Stimulated activated CD8-positive, alpha-beta memory T cell treated with anti-CD3 and anti-CD28 coated beads, Interleukin-7, amount 100 ng/mL, for 48 hours (primary cell): Measurements from ENCODE around the gene ACKR3.

Experiments
- DNase-seq, 2 donors: peaks; one replicate each; pipeline ENCODE4 v3.0.0-alpha.2; 2020; ENCODE audit warnings: low read depth in 1 of 2; ENCODE audit errors: extremely low read depth in 1 of 2

ACKR3 gene

DNA sequence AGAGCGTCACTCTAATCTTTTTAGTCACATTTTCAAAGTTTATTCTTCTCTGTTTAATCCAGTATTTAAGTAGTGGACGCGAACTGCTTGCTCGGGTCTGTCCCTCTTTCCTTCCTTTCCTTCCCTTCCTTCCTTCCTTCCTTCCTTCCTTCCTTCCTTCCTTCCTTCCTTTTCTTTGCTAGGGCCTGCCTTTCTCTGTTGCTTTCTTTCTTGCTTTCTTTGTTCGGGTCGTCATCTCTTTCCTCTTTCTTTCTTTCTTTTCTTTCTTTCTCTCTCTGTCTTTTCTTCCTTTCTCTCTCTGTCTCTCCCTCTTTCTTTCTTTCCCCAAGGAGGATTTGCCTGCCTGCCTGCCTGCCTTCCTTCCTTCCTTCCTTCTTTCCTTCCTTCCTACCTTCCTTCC is 3.0 kb upstream of the ACKR3 start:
- DNase-seq = no peak

GRCh38 chr2:236568068-236568921 is 1.3 kb upstream of the ACKR3 start:
- DNase-seq = peak in 1 of 2 donors; percentile 22

- DNase-seq = no peak
Observed at GRCh38 chr2:236568922-236569572, 578 bp upstream of the ACKR3 start.

GRCh38 chr2:236570081-236570868 is 650 bp downstream of the ACKR3 start:
- DNase-seq = no peak

DNA sequence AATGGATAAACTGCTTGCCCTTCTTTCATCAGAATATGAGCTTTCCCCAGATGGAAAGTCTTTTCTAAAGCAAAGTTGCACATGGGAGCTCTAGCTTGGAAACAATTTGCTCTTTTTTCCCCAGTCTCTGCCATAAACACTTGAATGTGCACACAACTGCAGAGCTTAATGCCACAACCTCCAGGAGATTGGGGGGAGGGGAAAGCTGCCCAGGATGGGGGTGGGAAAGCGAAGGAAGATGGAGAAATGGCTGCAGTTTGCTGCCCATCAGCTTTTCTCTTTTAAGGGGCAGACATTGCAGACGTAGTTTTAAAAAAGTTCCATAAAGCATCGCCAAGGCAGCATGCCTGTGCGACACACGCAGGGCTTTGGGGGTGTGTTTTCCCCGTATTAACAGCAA is 1.5 kb downstream of the ACKR3 start:
- DNase-seq = no peak

- no peak for DNase-seq
Observed at GRCh38 chr2:236572482-236572881, 2.9 kb downstream of the ACKR3 start.

GRCh38 chr2:236573066-236573929 is 3.7 kb downstream of the ACKR3 start:
- no peak for DNase-seq

DNA sequence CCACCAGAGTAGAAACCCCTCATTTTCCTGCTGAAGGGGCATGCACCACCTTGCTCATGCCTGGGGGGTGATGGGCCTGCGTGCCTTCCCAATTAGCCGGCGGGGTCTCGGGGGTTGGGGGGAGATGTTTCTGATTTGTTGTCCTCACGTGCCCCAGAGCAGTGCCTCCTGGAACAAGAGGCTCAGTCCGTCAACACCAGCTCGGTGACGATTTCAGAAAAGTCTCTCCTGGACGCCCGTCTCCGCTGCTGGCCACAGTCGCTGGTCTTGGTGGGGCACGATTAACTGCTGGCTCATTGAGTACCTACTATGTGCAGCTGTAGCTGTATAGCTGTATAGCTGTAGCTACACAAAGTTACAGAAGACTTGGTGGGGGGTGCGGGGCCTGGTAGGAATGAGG is 4.4 kb downstream of the ACKR3 start:
- DNase-seq = no peak

DNA sequence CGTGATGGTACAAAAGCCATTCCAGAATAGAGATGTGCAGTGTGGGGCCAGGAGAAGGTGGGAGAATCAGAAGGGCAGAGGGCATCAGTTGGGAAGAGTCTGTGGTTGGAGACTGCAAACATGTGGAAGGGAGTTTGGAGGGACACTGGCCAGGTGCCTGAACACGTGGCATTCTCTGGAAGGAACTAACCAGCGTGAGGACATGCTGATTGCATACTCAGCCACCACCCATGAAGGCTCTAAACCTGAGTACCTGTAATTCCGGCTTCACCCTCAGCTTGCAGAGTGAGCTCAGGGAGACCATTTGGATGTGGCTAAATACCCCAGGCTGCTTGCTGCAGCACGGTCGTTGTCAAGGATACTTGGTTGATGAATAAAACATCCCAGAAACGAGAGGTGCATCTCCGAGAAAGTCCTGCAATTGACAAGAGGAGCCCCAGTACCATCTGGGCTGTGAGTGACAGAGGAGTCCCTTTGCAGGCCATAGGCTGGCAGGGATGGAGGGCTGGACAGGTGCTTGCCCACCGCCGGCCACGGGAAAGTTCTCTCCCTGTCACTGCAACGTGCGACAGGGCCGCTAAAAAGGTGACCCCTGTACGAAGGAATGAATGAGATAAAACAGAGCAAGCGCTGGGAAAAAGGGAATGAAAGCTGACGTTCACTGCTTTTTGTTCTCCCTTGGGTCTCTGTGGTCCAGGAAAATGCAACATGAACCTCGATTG is 5.0 kb downstream of the ACKR3 start:
- DNase-seq = no peak

- DNase-seq = no peak
Observed at GRCh38 chr2:236575510-236575909, 5.9 kb downstream of the ACKR3 start.

GRCh38 chr2:236576087-236576486 is 6.5 kb downstream of the ACKR3 start:
- no peak for DNase-seq

- DNase-seq = no peak
Observed at GRCh38 chr2:236576953-236577352, 7.3 kb downstream of the ACKR3 start.

- no peak for DNase-seq
Observed at GRCh38 chr2:236577481-236578410, 8.1 kb downstream of the ACKR3 start.

DNA sequence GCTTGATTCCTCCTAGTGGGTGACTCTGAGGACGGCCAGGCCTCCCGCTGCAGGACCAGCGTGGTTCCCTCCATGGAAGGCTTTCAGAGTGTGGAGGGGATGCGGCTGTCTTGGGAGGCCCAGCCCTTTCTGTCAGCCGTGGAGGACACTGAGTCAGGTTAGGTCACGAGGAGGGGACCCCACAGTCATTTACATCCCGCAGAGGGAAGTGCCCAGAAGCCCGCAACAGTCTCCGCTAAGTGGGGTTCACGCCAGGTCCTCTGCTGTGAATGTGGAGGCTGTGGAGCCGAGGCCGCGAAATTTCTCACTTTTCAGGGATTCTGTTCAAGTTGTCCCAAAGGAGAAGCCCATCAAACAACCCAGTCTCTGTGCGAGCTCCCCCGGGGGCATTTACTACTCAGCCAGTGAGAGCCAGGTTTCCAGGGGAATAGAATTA is 8.8 kb downstream of the ACKR3 start:
- no peak for DNase-seq

DNA sequence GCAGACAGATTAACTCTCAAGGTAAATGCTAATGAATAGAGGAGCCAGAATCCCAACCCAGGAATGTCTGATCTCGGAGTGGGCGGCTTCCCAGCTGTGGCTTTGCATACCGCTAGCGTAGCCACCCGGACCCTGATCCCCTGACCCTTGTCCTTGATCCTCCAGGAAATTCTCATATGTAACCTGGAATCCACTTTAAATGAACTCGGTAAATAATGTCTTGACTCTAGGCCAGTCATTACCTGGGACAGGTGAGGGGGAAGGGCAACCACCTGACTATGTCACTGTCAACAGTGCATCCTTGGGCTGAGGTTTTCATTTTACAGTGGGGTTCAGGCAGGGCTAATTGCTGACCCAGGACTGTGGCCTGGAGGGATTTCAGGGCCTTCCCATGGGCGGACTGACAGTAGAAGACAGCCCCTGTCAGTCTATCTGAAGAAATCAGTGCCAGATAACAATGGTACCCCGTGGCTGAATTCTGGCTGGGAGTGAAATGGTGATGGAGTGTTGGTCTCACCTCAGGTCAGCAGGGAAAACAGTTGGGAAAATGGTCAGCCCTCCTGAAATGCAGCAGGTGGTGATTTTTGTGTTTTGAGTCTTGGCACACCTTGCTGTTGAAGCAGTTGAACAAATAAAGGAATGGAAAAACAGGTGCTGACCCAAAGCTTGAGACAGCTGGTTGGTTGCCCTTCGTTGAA is 9.6 kb downstream of the ACKR3 start:
- no peak for DNase-seq

DNA sequence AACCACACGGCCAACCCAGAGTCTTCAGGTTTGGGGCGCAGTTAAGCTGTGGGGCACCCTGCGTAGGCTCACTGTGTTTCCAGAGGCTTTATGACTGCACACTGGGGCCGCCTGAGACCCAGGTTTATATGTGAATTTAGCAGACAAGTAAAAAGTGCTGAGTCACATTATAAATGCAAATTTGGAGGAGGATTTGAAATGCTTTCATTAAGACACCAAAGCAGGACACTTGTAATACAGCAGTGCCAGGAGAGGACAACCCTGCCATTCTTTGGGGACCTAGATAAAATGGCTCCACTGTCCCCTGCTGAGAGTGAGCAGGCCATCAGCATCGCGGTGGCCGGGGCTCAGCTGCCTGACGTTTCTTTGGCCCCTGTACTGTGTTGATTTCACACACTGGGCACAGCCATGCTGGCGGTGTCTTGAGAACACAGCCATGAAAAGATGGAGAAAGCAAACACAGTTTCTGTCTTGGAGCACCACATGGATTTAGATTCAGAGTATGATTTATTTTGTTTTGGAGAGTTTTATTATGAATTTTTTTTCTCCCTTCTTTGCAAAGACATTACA is 10.2 kb downstream of the ACKR3 start:
- DNase-seq = no peak

- DNase-seq = no peak
Observed at GRCh38 chr2:236580746-236581355, 11.2 kb downstream of the ACKR3 start.

GRCh38 chr2:236581546-236581945 is 11.9 kb downstream of the ACKR3 start:
- DNase-seq = no peak
